ENCODE results near the gene NT5DC2.

NT5DC2 gene

GRCh38 chr3:52558436-52558835 is 24.8 kb upstream of the NT5DC2 start:
- no peak overlapping the region for H3K27ac ChIP-seq
- TF ChIP-seq, protein P1, sequence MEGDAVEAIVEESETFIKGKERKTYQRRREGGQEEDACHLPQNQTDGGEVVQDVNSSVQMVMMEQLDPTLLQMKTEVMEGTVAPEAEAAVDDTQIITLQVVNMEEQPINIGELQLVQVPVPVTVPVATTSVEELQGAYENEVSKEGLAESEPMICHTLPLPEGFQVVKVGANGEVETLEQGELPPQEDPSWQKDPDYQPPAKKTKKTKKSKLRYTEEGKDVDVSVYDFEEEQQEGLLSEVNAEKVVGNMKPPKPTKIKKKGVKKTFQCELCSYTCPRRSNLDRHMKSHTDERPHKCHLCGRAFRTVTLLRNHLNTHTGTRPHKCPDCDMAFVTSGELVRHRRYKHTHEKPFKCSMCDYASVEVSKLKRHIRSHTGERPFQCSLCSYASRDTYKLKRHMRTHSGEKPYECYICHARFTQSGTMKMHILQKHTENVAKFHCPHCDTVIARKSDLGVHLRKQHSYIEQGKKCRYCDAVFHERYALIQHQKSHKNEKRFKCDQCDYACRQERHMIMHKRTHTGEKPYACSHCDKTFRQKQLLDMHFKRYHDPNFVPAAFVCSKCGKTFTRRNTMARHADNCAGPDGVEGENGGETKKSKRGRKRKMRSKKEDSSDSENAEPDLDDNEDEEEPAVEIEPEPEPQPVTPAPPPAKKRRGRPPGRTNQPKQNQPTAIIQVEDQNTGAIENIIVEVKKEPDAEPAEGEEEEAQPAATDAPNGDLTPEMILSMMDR (conservative IDR thresholded peaks at IDR 0.05), result no peak

DNA sequence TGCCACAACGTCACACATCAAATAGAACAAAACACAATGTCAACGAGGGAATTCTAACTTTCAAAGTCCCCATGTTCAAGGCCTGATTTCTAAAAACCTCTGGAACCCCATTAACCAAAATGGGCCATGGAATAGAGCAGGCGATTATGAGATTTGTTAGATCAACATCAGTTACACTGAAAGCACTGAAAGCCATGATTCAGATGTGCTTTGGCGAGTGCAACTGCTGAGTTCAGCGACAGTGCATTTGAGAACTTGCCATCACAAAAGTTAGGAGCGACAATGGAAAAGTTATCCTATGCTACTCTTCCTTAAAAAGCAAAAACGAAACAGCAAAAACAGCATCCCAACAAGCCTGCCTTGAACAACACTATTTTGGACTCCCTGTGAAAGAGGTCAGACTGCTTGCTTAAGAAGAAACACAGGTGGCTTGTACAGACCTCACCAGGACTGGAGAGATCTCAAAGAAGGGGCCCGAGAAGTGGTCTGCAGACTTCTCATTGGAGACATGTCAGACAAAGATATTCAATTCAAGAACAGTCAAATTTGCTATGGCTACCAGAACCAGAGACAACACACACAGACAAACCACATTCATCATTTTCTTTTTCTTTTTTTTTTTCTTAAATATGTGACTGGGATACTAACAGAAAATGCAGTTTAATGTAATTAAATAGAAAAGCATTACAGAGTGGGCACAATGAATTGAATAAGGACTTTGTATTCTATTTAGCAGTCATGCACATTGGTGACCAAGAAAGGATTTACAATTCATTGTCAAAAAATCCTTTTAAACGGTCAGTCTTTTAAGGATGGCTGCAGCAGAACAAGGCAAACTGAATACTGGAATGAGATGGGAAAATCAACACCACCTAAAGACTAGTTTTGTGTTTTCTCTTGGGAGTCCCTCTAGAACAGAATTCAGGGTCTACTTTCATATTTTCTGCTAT is 23.6 kb upstream of the NT5DC2 start:
- TF ChIP-seq, protein P1 (conservative IDR thresholded peaks at IDR 0.05), result no peak
- H3K27ac ChIP-seq, result no peak overlapping the region

- TF ChIP-seq, protein P1 (conservative IDR thresholded peaks at IDR 0.05), result no peak
Observed at GRCh38 chr3:52555056-52555455, 21.4 kb upstream of the NT5DC2 start.

GRCh38 chr3:52554026-52554755 is 20.5 kb upstream of the NT5DC2 start:
- TF ChIP-seq, protein P1 (conservative IDR thresholded peaks at IDR 0.05), result no peak
- no peak overlapping the region for H3K27ac ChIP-seq

More at GRCh38 chr3:52555056-52555455, 21.4 kb upstream of the NT5DC2 start:
- no peak overlapping the region for H3K27ac ChIP-seq

DNA sequence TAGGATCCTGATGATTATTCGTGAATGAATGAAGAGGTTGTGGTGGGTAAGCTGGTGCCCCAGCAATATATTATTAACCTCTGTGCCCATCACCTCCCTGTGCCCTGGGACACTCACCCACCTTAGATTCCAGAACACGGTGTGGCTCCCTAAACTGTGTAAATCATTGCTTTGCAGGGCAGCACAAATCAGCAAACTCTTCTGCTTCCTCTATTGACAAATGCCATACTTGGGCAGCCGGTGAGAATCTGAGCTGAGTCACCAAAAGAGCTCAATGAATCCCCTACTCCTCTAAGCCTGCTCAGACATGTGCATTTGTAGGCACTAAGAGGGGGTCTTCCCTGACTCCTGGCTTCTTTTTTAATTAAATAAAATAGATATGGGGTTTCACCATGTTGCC is 18.4 kb upstream of the NT5DC2 start:
- no peak overlapping the region for H3K27ac ChIP-seq

DNA sequence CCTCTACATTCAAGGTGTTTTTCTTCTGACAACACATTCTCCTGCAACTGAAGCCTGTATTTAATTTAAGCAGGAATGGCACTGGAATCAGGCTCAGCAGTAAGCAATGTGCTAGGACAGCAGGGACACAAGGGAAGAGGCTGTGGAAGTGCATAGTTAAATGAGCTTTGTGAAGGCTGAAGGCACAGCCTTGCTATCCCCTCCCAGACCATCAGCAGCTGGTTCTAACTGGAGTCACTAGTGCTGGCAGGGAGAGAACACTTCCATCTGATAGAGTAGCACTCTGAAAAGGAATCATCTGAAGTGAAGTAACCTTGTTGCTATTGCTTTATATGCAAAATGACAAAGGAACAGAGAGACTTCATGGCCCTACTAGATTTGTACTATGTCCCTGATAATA is 17.5 kb upstream of the NT5DC2 start:
- TF ChIP-seq, protein P1 (conservative IDR thresholded peaks at IDR 0.05), result no peak
- H3K27ac ChIP-seq, result no peak overlapping the region

More for the DNA sequence above, 18.4 kb upstream of the NT5DC2 start:
- TF ChIP-seq, protein P1 (conservative IDR thresholded peaks at IDR 0.05), result no peak

DNA sequence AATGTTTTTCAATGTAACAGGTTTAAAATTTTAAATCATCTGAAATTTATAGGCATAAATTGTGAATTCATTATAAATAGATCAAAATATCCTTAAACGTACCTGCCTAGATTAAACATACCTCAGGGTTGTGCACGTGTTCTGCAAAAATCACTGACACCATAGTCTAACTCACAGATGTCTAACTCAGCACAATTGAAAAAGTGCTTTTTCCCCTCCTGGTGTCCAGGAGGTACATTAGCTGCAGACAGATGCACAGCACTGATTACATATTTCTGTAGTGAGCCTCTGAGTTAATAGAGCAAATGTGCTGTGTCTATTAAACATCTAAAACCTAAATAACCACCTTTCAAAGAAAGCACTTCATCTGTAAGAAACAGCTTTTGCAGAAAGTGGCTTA is 13.5 kb upstream of the NT5DC2 start:
- no peak overlapping the region for H3K27ac ChIP-seq
- TF ChIP-seq, protein P1 (conservative IDR thresholded peaks at IDR 0.05), result no peak

Data from VCaP (cell line).